Ishikawa (cell line): ENCODE data around the gene DNAAF9.

Experiments
- CREB1 ChIP-seq: IDR thresholded peaks from 2 replicates; pipeline ENCODE4 v1.6.1; 2012; ENCODE audit warnings: low read depth
- NFIC ChIP-seq: IDR thresholded peaks from 2 replicates; pipeline ENCODE4 v1.6.1; 2012
- ZBTB7A ChIP-seq: IDR thresholded peaks from 2 replicates; pipeline ENCODE4 v1.6.1; 2012; ENCODE audit warnings: low read depth

DNA sequence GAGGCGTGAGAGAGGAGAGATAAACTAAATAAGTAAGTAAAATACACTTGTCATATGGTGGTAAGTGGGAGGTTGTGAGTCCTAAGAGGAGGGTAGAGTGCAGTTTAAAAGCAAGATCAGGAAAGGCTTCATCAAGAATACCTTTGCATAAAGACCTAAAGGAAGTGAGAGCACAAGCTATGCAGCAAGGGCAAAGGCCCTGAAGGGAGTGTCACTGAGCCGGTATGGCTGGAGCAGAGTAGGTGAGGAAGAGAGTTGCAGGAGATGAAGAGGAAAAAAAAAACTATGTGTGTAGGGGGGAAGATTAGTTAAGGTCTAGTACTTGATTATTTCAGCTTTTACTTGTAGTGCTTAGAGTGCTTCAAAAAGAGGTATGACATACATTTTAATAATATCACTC is 11.0 kb downstream of the DNAAF9 start:
- no peak for TF ChIP-seq NFIC
- TF ChIP-seq ZBTB7A: no peak
- TF ChIP-seq CREB1: no peak
